ENCODE measurements around the gene GCSH.

DNA sequence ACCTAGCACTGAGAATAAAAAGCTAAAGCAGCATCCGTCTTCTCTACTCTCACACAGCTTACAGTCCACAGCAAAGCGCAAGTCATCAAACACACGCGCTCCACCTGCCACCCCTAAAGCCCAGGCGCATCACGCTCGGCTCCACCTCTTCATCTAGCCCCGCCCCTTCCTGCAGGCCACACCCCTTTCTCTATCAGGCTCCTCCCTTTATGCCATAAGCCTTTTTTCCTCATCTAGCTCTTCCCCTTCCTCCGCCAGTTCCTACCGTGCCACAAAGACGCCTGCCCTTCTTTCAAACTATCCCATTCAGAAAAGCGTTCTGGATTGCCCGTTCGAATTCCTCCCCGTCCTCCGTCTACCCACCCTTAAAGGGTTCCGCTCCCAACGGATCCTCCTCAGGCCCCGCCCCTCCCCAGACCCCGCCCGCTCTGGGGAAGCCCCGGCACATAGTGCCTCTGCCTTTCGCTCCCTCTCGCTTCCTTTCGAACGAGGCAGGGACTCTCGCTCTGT lies 19.6 kb downstream of the GCSH start:
- TF ChIP-seq, protein P1, sequence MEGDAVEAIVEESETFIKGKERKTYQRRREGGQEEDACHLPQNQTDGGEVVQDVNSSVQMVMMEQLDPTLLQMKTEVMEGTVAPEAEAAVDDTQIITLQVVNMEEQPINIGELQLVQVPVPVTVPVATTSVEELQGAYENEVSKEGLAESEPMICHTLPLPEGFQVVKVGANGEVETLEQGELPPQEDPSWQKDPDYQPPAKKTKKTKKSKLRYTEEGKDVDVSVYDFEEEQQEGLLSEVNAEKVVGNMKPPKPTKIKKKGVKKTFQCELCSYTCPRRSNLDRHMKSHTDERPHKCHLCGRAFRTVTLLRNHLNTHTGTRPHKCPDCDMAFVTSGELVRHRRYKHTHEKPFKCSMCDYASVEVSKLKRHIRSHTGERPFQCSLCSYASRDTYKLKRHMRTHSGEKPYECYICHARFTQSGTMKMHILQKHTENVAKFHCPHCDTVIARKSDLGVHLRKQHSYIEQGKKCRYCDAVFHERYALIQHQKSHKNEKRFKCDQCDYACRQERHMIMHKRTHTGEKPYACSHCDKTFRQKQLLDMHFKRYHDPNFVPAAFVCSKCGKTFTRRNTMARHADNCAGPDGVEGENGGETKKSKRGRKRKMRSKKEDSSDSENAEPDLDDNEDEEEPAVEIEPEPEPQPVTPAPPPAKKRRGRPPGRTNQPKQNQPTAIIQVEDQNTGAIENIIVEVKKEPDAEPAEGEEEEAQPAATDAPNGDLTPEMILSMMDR (IDR thresholded peaks at IDR 0.05; ENCODE audit: low read depth, low read length, poor library complexity, severe bottlenecking), result no peak
- TF ChIP-seq EZH2phosphoT487 (IDR thresholded peaks at IDR 0.05; ENCODE audit: borderline replicate concordance, low read length), result no peak

Measured in DOHH2 (cell line).